Endothelial cell of umbilical vein (primary cell): Measurements from ENCODE around the gene REEP1.

ENCODE experiments used
- CTCF ChIP-seq, 2 donors: IDR thresholded peaks; 1 replicate in 1 of 2; 2 replicates in 1 of 2; pipeline ENCODE4 v1.5.1; 2011; ENCODE audit warnings: low read length in 2 of 2, mild to moderate bottlenecking in 2 of 2, moderate library complexity in 2 of 2, control low read depth in 1 of 2, inconsistent platforms in 1 of 2, low read depth in 1 of 2; ENCODE audit not compliant: insufficient read depth in 1 of 2; ENCODE audit errors: extremely low read depth in 1 of 2
- POLR2A ChIP-seq: IDR thresholded peaks from 2 replicates; pipeline ENCODE4 v1.6.1; 2012; ENCODE audit warnings: low read depth, mild to moderate bottlenecking, control low read depth, low read length

DNA sequence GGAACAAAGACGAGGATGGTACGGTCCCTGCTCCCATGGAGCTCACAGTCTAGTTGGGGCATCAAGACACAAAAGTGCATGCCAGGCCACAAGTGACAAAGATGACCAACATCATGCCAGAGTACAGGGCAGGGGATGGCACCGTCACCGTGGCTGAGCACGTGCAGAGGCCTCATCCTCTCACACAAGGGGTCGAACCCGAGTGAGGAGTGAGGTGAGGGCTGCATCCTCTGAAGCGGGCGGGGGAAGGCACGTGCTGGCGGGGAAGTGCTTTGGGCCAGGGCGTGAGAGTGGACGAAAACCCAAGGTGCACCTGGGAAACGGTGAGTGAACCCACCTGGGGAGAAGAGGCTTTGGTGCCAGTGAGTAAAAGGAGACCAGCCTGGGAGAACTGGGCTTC, 97.2 kb downstream of the REEP1 start:
- TF ChIP-seq POLR2A, result no peak
- TF ChIP-seq CTCF (IDR thresholded peaks at IDR 0.05; ENCODE audit: extremely low read depth in 1 of 2, insufficient read depth in 1 of 2, low read depth in 1 of 2, low read length in 2 of 2), result no peak
